ENCODE results near the gene APRT.

APRT gene

GRCh38 chr16:88822281-88823040 is 10.7 kb upstream of the APRT start:
- DNase-seq (ENCODE audit: low spot score) = no peak

GRCh38 chr16:88821168-88821850 is 9.6 kb upstream of the APRT start:
- DNase-seq (ENCODE audit: low spot score) = no peak

GRCh38 chr16:88820385-88821025 is 8.8 kb upstream of the APRT start:
- DNase-seq (ENCODE audit: low spot score) = no peak

GRCh38 chr16:88819126-88819525 is 7.4 kb upstream of the APRT start:
- DNase-seq (ENCODE audit: low spot score) = no peak

GRCh38 chr16:88818575-88818874 is 6.8 kb upstream of the APRT start:
- DNase-seq (ENCODE audit: low spot score) = no peak

- DNase-seq (ENCODE audit: low spot score) = no peak
These were observed 6.3 kb upstream of the APRT start for GRCh38 chr16:88817785-88818574.

GRCh38 chr16:88816736-88817535 is 5.2 kb upstream of the APRT start:
- no peak for DNase-seq (ENCODE audit: low spot score)

- DNase-seq (ENCODE audit: low spot score) = peak; percentile 63
These were observed 4.3 kb upstream of the APRT start for GRCh38 chr16:88815901-88816589.

GRCh38 chr16:88815227-88815626 is 3.5 kb upstream of the APRT start:
- no peak for DNase-seq (ENCODE audit: low spot score)

- DNase-seq (ENCODE audit: low spot score) = no peak
These were observed 2.4 kb upstream of the APRT start for GRCh38 chr16:88814144-88814502.

- DNase-seq (ENCODE audit: low spot score) = no peak
These were observed 1.8 kb upstream of the APRT start for GRCh38 chr16:88813269-88814143.

GRCh38 chr16:88812513-88813268 is 963 bp upstream of the APRT start:
- DNase-seq (ENCODE audit: low spot score) = no peak

GRCh38 chr16:88810912-88811768 is 588 bp downstream of the APRT start:
- DNase-seq (ENCODE audit: low spot score) = peak; percentile 87

- peak; percentile 53 for DNase-seq (ENCODE audit: low spot score)
These were observed 1.4 kb downstream of the APRT start for GRCh38 chr16:88810166-88810911.

GRCh38 chr16:88809676-88810165 is 2.0 kb downstream of the APRT start:
- no peak for DNase-seq (ENCODE audit: low spot score)

- no peak for DNase-seq (ENCODE audit: low spot score)
These were observed 2.6 kb downstream of the APRT start for GRCh38 chr16:88809068-88809675.
